Bronchial epithelial cell (primary cell): Measurements from ENCODE around the gene TSLP. TPM values are rescaled to one million over a fixed set of nuclear protein-coding genes. Genes with fewer than 3 reads are reported as not detected.

Source experiments
- DNase-seq: peaks from one replicate; pipeline ENCODE4 v3.0.0-alpha.2; 2010; ENCODE audit warnings: low read depth
- FAIRE-seq: peaks from 2 replicates; lab custom pipeline; 2011; peaks lifted over from hg19 to GRCh38; lab: Jason Lieb, UNC
- H3K27me3 ChIP-seq: 2 replicates; pipeline ENCODE4 v1.5.1; 2011; ENCODE audit warnings: low read length; ENCODE audit not compliant: control insufficient read depth, insufficient read depth
- H3K36me3 ChIP-seq: 2 replicates; pipeline ENCODE4 v1.5.1; 2011; ENCODE audit warnings: low read length; ENCODE audit not compliant: control insufficient read depth, insufficient read depth
- H3K4me3 ChIP-seq: 2 replicates; pipeline ENCODE4 v1.5.1; 2011; ENCODE audit warnings: mild to moderate bottlenecking, low read depth, low read length, control low read depth
- total RNA-seq: library from RNA; depleted of rRNA; stranded (reverse); fragments of >200 nt; gene quantifications from 2 replicates; pipeline ENCODE4 v1.2.1, GENCODE V29; 2014
- TF ChIP-seq, protein P1 (sequence below): IDR thresholded peaks from 2 replicates; pipeline ENCODE4 v1.5.1; 2011; ENCODE audit warnings: mild to moderate bottlenecking, moderate library complexity, low read length, control low read depth, inconsistent platforms; ENCODE audit not compliant: insufficient read depth, severe bottlenecking

The TSLP gene
- 0.79 and 2.0 TPM in 2 replicates for total RNA-seq

DNA sequence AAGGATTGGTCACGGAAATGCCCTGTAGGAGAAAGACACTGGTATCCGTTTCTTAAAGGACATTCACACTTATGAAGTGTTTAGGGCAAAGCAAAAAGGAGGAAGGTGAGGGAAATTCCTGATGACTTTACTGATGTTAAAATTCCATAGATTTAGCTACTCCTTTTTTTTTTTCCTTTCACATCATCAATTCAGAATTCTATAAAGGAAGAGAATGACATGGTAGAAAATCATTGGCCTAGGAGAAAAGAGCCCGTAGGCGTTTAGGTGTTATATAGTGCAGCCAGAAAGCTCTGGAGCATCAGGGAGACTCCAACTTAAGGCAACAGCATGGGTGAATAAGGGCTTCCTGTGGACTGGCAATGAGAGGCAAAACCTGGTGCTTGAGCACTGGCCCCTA, at the start of gene TSLP:
TSLP (plus strand) TSS at position 301 of the 400 bp plus-strand sequence. CDS start 178 bp downstream, outside the sequence.
- TF ChIP-seq, protein P1, sequence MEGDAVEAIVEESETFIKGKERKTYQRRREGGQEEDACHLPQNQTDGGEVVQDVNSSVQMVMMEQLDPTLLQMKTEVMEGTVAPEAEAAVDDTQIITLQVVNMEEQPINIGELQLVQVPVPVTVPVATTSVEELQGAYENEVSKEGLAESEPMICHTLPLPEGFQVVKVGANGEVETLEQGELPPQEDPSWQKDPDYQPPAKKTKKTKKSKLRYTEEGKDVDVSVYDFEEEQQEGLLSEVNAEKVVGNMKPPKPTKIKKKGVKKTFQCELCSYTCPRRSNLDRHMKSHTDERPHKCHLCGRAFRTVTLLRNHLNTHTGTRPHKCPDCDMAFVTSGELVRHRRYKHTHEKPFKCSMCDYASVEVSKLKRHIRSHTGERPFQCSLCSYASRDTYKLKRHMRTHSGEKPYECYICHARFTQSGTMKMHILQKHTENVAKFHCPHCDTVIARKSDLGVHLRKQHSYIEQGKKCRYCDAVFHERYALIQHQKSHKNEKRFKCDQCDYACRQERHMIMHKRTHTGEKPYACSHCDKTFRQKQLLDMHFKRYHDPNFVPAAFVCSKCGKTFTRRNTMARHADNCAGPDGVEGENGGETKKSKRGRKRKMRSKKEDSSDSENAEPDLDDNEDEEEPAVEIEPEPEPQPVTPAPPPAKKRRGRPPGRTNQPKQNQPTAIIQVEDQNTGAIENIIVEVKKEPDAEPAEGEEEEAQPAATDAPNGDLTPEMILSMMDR = no peak
- FAIRE-seq (no peak), DNase-seq (no peak)
- Histone ChIP-seq H3K27me3 (peaks cover 2% of the 10 kb centered on the region), H3K36me3 (no peaks in the 10 kb centered on the region), H3K4me3 (no peak within 1 kb of the TSS)

GRCh38 chr5:111022301-111022700, 49.2 kb upstream of the TSLP start:
- FAIRE-seq = no peak
- H3K36me3 ChIP-seq = no peaks in the 10 kb centered on the region
- no peaks in the 10 kb centered on the region for H3K27me3 ChIP-seq
- DNase-seq = no peak
- no peak overlapping the region for H3K4me3 ChIP-seq
- TF ChIP-seq, protein P1 = no peak

DNA sequence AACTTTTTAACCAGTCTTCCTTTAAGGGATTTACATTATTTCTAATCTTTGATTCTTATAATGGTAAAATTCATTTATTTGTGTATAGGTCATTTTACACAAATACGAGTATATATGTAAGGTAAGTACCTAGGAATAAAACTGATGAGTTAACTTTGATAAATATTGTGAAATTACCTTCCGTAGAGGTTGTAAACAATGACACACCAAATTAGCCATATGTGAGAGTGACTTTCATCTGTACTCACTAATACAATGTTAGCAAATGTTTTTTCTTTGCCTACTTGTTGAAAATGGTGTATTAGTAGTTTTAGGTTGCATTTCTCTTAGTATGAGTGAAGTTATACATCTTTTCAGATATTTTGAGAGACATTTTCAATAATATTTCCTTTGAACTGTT, 42.6 kb upstream of the TSLP start:
- no peaks in the 10 kb centered on the region for H3K36me3 ChIP-seq
- no peaks in the 10 kb centered on the region for H3K27me3 ChIP-seq
- no peak overlapping the region for H3K4me3 ChIP-seq
- no peak for FAIRE-seq
- TF ChIP-seq, protein P1 = no peak
- peak; percentile 90 for DNase-seq

GRCh38 chr5:111043712-111044506, 27.6 kb upstream of the TSLP start:
- peak; percentile 4 for DNase-seq
- Histone ChIP-seq H3K36me3 (no peaks in the 10 kb centered on the region), H3K4me3 (no peak overlapping the region), H3K27me3 (no peaks in the 10 kb centered on the region)
- FAIRE-seq = no peak
- TF ChIP-seq, protein P1 = no peak

DNA sequence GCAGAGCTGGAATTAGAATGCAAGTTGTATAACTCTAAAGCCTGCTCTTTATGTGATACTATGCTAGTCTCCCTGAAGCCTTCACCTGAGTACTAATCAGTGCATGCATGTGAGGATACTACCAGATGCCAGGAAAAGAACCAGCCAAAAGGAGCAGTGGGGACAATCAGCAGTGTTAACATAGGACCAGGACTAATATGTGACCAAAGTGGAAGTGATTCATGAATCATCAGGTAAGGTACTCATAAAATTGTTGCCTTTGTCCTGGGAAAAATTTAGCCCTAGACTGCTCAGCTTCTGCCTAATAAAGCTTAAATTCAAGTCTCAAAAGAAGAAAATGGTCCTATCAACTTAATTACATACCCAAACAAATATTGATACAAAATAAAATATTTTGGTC, 13.4 kb upstream of the TSLP start:
- TF ChIP-seq, protein P1 = no peak
- Histone ChIP-seq H3K4me3 (no peak overlapping the region), H3K27me3 (no peaks in the 10 kb centered on the region), H3K36me3 (no peaks in the 10 kb centered on the region)
- DNase-seq (no peak), FAIRE-seq (no peak)

DNA sequence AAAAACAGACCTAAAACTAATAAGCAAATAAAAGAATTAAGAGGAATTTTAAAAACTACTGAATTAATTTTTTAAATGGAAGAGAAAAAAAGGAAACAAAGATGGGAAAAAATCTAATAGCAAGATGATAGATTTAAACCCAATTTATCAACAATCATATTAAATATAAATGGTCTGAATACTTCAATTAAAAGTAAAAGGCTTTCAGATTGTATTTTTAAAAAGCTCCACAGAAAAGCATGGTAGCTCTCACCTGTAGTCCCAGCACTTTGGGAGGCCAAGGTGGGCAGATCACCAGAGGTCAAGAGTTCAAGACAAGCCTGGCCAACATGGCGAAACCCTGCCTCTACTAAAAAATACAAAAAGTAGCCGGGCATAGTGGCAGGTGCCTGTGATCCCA, 11.3 kb upstream of the TSLP start:
- H3K27me3 ChIP-seq = no peaks in the 10 kb centered on the region
- DNase-seq (no peak), FAIRE-seq (no peak)
- H3K4me3 ChIP-seq = no peak overlapping the region
- TF ChIP-seq, protein P1 = no peak
- no peaks in the 10 kb centered on the region for H3K36me3 ChIP-seq
